ENCODE measurements around the gene GATA5.

Gene GATA5

DNA sequence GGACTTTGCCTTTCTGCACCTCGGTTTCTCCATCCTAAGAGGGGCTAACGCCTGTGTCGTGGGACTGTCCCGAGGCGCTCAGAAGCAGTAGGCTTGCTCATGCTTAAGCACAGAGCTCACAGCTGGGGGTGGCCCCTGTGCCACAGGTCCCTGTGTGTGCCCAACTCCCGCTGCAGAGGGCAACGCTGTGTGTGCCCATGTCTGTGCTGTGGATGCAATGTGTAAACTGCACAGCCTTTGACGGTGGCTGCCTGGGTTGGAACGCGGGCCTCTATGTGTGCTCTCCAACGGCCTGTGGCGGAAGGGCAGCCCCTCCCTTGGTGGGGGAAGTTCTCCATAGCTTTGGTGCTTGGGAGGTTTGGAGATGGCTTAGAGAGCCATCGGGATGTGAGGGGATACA, 10.7 kb upstream of the GATA5 start:
- DNase-seq, result no peak

DNA sequence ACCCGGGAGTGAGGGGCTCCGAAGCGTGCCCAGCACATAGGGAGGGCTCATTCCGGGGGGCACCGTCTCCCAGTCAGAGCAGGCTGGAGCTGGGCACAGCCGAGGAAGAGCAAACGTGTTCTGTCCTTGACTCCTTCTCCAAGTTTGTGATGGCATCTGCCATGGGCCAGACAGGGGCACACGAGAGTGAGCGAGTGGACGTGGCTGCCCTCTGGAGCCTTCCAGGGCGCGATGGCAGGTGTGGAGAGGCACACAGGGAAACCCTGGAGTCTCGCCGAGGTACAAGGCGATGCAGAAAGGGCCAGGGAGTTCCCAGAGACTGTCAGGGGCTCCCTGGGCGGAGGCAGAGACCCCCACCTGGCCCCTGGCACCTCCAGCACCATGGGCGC, 9.9 kb upstream of the GATA5 start:
- no peak for DNase-seq

DNA sequence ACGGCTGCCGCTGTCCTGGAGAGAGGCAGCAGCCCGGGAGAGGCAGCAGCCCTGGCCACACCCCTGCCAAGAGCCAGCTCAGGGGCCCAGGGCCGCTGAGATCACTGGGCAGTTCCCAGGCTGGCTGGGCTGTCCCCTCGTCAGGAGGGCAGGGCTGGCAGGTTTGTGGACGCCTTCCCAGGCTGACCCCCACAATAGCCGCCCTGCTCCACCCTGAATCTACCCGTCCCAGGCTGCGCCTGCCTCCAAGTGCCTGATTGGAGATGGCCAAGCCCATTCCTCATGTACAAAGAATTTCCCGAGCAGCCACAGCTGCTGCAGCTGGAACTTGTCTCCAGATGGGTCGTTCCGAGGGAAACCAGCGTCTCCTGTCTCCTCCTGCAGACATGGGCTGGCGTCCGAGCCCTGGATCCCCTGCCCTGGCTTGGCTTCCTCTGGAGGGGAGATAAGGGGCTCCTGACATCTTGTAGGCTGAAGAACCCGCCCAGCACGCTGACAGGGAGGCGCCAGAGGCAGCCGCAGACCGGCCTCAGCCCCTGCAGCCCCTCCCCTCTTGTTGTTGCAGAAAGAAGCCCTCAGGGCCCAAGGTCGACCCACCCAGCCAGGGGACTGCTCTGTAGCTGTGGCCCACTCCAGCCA, 9.4 kb upstream of the GATA5 start:
- no peak for DNase-seq

DNA sequence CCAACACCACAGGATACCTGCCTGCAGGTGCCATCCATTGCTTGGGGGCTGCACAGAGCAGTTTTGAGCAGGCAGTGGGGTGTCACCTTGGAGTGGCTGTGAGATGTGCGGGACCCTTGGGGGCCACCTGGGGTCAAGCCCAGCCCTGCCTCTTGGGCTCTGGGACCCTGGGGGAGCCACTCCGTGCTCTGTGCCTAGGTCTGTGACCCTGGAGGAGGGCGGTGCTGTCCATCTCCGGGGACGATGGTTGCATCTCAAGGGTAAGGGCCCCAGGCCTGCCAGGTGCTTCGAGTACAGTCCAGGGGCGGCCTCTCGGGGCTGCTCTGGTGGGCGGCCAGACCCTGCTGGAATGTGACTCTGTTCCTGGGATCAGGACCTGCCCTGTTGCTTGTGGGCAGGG, 8.7 kb upstream of the GATA5 start:
- DNase-seq, result no peak

DNA sequence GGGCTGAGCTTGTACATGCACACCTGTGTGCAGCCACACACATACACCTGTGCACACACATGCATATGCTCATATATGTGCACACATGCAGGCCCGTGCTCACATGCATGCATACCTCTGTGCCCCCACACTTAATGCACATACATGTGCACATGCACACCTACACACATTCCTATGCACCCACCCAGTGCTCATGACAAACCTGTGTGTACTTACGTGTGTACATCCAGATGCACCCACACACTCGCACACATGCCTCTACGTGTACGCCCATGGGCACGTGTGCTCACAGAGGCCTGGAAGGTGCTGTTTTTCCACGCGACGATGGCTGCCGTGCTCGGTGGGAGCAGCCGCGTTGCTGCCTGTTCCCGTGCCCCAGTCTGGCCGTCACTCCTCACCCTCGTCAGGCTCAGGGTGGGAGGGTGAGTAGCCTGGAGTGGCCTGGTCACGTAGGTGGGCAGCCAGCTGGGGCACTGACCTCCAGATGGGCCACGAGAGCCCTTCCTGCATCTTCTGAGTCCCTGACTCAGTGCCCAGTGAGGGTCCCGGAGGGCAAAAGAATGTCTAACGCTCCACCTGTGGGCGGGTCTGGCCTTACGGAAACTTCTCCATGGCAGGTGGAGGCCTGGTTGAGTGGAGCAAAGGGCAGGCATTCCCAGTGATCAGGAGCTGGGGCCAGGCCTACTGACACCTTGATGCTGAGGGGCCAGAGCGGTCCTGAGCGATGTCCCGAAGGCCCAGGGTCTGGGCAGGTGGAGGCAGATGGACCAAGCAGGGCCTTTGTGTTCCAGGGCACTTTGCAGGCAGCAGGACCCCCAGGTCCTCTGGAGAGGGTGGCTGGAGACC, 8.0 kb upstream of the GATA5 start:
- DNase-seq, result no peak

DNA sequence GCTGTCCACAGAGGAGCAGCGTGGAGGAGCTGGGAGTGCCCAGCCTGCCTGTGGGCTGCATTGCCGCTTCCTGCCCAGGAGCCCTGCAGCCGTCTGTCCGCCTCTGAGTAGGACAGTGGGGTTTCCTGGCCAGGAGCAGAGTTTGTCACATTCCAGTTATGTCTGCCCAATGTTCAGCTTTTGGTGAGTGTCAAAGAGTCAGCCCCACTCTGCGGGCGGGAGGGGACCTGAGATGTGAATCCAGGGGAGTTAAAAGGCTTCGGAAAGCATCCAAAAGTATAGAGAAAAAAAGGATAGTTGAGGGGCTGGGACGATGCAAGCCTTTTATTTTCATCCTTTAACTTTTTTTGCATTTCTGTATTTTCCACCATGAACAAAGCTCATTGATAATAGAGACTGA, 7.2 kb upstream of the GATA5 start:
- no peak for DNase-seq

DNA sequence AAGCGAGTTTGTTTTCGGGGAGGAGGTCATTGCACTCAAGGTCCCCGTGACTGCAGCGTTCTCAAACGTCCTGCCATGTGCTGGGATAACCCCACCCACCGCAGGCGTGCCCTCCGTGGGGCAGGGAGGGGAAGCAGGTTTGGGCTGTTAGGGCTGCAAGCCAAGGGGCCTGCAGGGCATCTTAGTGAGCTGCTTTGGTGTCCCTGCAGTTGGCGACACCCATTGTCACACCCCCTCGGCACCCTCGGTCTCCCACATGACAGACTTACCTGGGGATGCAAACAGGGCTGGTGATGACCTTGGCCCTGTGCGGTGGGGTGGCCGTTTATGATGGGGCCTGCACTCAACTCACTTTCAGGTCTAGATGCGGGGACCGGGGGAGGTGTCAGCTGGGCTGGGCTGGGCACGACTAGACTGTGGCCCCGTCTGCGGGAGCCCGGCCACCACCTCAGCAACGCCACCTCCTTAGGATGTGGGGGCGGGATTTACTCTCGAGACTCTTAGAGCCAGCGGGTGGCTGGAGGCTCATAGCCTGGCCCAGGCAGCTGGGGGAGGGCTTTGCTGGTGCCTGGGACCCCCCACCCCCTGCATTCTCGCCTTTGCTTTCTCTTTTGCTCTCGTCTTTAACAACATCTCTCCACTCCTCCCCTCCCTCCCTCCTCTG, 6.5 kb upstream of the GATA5 start:
- DNase-seq, result no peak

DNA sequence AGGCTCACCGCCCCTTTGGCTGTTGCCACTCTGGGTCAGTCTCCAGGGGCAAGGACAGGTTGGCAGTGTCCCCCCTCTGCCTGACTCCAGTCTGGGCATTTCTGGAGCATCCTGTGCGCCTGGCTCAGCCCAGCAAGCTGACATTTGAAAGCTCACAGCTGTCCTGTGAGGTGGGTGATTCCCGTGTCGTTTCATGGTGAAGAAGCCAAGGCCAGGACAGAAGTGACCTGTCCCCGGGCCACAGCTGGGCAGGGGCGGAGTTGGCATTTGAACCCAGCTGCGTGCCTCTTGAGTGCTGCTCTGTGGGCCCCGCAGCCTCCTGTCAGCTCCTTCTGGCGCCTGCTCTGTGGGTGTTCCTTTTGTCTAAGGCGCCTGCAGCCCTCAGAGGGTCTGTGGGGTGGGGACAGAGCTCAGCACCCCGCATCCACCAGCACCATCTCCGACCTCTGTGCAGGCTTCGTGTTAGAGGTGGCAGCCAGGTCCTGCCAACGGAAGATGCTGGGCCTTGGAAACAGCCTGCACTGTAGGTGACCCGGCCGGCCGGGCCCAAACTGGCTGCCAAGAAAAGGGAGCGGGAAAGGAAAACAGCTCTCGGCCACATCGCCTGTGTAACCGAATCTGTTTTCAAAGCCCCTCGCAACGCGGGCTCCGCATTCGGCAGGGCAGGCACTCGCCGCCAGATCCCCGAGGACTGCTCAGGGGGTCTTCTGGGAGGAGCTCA, 5.8 kb upstream of the GATA5 start:
- DNase-seq, result no peak

DNA sequence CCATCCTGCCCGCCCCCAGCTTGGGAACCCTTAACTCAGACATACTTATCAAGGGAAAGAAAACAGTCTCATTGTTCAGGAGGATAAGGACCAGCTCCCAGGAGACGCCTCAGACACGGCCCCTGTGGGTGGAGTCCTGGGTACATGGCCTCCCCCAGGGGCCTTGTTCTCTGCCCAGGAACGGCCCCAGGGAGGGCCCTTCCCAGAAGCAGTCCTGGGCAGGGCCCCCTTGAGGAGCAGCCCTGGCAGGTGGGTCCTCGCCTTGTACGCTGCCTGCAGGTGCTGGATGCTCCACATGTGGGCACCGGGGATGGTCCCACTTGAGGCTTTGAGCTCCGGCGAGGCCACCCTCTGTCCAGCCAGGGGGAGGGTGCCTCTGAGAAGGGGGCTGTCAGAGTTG, 4.5 kb upstream of the GATA5 start:
- DNase-seq, result peak; percentile 26

DNA sequence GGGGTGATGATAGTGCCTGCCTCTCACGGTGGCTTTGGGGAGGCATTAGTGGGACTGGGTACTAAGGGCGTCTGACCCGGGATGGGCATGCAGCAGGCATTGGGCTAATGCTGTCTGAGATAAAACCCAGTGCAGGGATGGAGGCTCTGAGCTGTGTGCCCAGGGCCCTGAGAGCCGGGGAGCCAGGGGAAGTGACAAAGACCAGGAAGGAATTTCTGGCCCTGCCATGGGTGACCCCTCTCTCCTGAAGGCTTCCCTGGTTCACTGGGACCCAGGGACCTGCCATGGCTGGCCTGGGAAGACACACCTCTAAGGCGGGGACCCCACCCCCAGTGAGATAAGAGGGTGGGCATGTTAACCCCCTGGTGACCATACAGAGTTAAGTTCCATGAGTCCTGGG, 3.9 kb upstream of the GATA5 start:
- DNase-seq, result no peak

DNA sequence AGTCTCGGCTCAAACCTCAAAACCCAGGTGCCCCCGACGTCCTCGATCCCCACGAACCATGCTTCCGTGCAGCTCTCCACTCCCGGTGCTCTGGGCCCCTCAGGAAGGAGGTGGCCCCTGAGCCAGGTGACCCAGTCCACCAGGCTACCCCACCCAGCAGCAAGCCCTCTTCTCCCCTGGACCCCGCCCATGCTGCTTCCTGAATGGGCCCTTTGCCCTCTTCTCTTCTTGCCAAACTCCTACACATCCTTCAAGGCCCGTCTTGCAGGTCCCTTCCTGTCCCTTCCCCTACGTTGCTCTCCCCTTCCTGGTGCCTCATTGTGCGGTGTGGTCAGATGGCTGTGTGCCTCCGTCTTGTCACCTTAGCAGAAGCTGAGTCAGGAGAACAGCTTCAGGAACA, 3.4 kb upstream of the GATA5 start:
- DNase-seq, result no peak

DNA sequence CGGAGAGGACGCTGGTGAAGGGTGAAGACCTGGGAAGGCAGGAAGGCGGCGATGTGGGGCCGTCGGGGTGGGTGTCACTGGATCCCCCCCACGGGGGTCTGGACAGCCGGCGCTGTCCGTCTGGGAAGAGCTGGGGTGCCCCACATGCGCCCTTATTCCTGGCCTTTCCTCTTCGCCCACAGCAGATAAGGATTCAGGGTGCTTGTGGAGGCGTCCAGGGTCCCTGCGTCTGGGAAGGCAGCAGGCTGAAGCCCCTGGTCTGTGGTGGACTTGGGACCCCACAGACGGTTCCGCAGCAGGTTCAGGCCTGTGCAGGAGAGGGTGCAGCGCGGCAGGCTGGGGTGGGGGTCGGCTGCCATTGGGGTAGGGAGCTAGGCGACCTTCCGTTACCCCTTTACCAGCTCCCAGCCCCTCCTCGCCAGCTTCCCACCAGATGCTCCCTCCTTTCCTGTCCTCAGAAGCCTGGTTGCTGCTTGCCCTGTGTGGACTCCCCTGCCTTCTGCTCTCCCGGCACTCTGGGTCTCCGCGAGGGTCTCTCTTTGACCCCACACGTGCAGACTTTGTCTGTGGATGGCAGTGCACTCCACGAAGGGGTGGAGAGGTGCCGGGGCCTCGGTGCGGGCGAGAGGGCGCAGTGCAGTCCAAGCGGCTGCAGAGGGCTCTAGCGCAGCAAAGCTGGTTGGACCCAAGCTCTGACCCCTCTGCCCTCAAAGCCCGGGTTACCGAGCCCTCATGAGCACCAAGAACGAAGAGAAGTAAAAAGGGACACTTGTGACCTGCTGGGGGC, 2.1 kb upstream of the GATA5 start:
- DNase-seq, result no peak

DNA sequence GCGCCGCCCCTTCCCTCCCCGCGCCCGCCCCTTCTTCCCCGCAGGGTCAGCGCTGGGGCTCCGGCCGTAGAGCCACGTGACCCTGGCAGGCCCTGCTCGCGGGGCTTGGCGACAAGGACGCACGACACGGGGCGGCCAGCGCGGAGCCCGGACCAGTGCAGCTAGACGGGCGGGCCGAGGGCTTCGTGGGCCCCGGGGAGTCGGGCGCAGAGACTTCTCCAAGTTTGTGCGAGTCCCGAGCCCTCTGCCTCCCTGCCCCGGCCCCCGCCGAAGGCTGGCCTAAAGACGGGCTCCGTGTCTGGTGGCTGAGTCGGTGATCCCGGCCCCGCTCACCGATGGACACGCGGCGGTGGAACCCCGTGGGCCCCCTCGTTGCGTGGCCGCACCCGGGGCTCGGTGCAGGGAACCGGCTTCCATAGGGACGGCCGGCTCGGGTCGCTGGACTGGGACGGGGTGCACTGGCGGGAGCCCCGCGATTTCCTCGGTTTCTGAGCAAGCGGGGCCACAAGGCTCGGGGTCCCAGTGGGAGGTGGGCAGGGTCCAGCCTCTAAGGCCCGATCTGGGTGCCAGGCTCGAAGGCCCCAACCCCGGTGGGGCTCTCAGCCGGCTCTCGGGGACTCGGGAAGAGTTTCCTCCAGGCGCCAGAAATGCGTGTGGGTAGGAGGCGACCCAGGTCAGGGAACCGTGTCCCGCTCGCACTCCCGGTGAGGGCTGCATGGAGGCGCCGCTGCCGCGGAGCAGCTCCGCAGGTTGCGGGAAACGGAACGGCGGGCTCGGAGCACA, 452 bp upstream of the GATA5 start:
- no peak for DNase-seq

DNA sequence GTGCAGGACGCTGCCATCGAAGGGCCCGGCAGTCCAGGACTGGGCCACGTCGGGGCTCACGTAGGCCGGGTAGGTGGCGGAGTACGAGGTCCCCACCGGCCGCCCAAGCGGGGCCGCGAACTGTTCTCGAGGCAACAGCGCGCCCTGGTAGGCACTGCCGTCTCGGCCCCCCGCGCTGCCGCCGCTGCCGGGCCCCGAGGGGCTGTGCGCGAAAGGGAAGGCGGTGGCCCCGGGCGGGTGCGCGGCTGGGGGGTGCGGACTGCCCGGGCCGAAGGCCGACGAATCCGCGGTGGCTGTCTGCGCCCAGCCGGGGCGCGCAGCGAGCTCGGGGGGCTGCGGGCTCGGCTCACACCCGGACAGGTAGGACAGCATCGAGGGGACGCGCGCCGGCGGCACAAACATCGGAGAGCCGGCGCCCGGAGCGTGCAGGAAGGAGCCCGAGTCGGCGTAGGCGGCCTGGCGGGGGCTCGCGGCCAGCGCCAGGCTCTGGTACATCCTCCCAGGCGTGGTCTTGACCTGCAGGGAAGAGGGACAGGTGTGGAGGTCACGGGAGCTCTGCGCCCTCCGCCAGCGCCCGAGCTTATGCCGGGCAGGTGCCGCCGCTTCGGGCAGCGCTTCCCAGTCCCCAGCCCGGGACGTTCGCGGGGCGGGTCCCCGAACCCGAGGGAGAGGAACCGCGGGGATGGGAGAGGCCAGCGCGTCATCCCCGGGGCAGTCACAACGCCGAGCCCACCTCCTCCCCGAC, 596 bp downstream of the GATA5 start:
- no peak for DNase-seq

DNA sequence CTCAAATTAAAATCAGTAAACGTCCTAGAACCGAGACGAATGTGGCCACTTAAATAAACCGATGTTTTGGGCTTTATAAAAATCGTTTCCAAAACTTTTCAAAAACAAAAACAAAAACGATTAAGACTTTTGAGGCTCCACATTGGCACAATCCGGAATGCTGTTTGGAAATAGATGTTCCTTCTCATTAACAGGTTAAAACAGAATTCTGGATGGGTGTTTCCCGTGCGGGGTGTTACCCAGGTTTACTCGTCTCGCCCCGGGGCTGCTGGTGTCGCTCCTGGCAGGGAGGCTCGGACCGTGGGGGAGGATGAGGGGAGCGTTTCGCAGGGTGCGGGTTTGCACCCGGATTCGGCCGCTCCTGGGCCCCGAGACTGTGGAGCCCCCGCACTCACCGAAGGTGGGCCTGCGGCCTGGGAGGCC, 1.2 kb downstream of the GATA5 start:
- no peak for DNase-seq

DNA sequence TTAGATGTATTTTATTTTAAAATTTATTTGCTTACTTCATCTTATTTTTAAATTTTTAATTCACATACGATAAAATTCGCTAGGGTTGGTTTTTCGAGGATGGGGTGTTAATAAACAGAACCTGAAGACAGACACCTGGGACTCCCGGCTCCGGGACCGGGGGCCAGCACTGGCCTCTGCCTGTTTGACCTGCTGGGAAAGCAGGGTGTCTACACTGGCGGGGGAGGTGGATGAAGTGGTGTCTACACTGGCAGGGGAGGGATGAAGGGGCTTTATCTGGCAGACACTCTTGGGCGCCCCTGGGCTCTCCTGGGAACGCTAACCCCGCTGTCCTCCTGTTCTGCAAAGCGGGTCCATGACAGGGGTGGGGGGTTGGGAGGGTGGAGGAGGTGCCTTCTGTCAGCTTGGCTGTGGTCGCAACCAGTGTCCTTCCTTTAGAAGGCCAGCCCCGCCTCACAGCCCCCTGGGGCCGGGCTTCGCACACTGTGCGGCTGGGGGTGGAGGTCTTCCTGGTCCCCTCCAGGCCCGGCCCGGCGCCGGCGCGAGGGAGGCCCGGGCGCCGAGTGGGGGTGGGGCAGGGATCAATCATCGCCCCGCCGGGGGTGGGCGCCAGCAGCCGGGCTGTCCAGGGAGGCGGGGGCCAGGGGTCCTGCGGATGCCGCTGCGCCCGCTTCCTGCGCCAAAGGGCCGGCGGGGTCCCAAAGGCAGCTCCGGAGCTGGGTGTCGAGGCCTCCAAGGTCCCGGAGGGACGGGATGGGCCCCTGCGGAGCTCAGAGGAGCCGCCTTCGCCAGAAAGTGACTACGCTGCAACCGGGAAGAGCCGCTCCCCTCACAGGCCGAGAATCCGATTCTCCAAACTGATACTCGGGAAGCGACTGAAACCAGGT, 1.8 kb downstream of the GATA5 start:
- DNase-seq, result no peak

DNA sequence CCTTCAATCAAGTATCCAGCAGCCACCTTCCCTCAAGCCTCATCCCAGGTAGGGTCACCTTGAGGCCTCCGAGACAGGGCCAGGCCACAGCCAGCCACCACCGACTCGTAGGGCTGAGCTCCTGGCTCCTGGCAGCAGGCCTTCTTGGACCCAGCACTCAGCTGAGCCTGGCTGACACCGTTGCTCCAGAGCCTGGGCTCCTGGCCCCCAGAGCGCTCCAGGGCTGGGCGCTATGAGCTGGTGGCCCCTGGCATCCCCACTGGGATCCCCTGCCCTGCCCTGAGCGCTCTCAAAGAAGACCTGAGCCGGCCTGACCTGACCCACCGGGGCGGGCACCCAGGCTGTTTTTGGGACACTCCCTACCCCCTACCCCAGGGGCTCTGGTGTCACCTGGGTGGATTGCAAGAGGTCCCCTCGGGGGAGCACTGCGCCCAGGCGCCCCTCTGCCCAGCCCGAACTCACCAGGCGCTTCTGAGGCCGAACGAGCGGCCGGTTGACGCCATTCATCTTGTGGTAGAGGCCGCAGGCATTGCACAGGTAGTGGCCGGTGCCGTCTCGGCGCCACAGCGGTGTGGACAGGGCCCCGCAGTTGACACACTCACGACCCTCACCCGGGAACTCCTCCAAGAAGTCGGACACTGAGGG, 2.7 kb downstream of the GATA5 start:
- DNase-seq, result no peak

DNA sequence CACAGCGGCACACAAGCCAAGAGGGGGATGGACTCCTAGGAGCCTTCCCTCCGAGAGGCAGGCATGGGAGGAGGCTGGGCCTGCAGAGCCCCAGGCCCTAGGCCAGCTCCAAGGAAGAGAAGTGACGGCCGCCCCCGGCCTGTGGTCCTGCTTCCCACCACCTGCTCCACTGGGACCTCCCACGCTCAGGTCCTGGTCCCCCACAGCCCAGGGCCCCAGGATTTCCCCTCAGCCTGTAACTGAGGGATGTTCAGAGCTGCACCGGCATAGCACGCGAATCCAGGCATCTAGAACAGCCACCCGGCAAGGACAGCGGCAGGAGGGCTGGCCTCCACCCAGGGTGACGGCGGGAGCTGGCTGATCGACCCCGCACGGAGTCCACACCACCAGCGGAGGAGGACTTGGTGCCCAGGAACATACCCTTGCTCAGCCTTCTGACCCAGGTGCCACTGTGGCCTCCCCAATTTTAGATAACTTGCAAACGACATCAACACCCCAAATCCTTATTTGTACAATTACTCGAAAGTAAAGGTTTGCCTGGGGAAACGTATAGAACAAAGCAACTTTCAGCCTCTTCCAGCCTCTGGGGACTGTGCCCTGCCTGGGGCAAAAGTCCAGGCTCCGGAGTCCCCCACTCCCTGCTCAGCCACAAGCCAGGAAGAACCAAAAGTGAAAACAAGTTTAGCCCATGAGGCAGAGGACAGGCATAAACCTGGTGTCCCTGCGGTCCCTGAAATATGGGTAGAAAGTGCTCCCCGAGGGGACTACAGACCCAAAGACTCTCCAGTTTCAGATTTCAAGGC, 3.5 kb downstream of the GATA5 start:
- no peak for DNase-seq

DNA sequence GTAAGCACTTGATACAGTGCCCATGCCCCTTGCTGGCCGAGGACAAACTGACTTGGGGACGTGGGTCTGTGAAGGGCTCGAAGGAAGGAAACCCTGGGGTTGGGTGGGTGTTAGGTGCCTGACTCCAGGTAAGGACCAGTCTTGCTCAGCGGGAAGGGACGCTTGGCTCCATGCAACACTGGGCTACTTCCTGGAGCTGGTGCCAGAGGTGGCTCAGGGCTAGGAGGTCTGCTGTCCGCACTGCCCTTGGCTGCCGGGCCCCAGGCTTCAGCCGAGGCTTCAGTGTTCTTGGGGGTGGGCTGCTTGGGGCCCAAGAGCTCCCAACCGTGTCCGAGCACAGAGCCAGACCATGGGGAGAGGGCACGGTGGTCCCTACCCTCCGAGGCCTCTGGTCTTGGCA, 5.3 kb downstream of the GATA5 start:
- DNase-seq, result no peak

Measured in NCI-H2107 (cell line).